Osteoblast (primary cell): ENCODE results near the gene RGL3. TPM values are rescaled to one million over a fixed set of nuclear protein-coding genes. Genes with fewer than 3 reads are reported as not detected.
"Not testable (repeated sequence)": the region's sequence is repeated elsewhere in the genome, so short reads cannot be mapped to it uniquely, and the experiment has no call there.

Experiments used
- DNase-seq: peaks from one replicate; pipeline ENCODE4 v3.0.0; 2011; ENCODE audit warnings: low spot score, mixed read lengths; ENCODE audit not compliant: insufficient read length; ENCODE audit errors: missing footprints
- H2AFZ ChIP-seq: 2 replicates; pipeline ENCODE4 v1.6.0; 2011; ENCODE audit warnings: mild to moderate bottlenecking, low read length
- H3K27ac ChIP-seq: 2 replicates; pipeline ENCODE4 v1.5.1; 2011; ENCODE audit warnings: mild to moderate bottlenecking, low read depth, low read length, moderate library complexity
- H3K27me3 ChIP-seq: 2 replicates; pipeline ENCODE4 v1.6.0; 2012; ENCODE audit warnings: mild to moderate bottlenecking, control low read depth, inconsistent platforms, low read length, moderate library complexity; ENCODE audit not compliant: insufficient read depth
- H3K36me3 ChIP-seq: 2 replicates; pipeline ENCODE4 v1.5.1; 2011; ENCODE audit warnings: mild to moderate bottlenecking, low read length, control low read depth, moderate library complexity; ENCODE audit not compliant: insufficient read depth
- H3K4me1 ChIP-seq: 2 replicates; pipeline ENCODE4 v1.5.1; 2011; ENCODE audit warnings: mild to moderate bottlenecking, low read length, control low read depth, moderate library complexity; ENCODE audit not compliant: insufficient read depth
- H3K4me2 ChIP-seq: 2 replicates; pipeline ENCODE4 v1.6.0; 2011; ENCODE audit warnings: mild to moderate bottlenecking, low read length; ENCODE audit not compliant: insufficient read depth
- H3K4me3 ChIP-seq: fragments of 200-600 bp; sonication (generic); 3 replicates; pipeline ENCODE4 v1.5.1; 2012; ENCODE audit warnings: mild to moderate bottlenecking, low read length, inconsistent platforms; ENCODE audit not compliant: insufficient read depth
- H3K79me2 ChIP-seq: 2 replicates; pipeline ENCODE4 v1.6.0; 2012; ENCODE audit warnings: mild to moderate bottlenecking, low read length, control low read depth, inconsistent platforms; ENCODE audit not compliant: insufficient read depth
- H3K9me3 ChIP-seq: 2 replicates; pipeline ENCODE4 v1.5.1; 2011; ENCODE audit warnings: low read depth, low read length, control low read depth
- H4K20me1 ChIP-seq: 2 replicates; pipeline ENCODE4 v1.6.0; 2012; ENCODE audit warnings: mild to moderate bottlenecking, low read length, control low read depth; ENCODE audit not compliant: insufficient read depth
- CTCF ChIP-seq: IDR thresholded peaks from 2 replicates; pipeline ENCODE4 v1.5.1; 2011; ENCODE audit warnings: mild to moderate bottlenecking, low read depth, low read length, moderate library complexity; ENCODE audit errors: extremely low read depth
- total RNA-seq: library from RNA; depleted of rRNA; stranded (reverse); fragments of >200 nt; gene quantifications from 2 replicates; pipeline ENCODE4 v1.2.3, GENCODE V29; 2012

RGL3 gene
- total RNA-seq, 1 donor, result 0.36 TPM

- H3K4me1 ChIP-seq, result no peaks in the 10 kb centered on the region
- H3K79me2 ChIP-seq, result no peaks in the 10 kb centered on the region
- no peaks in the 10 kb centered on the region for H3K27me3 ChIP-seq
- H3K36me3 ChIP-seq, result no peaks in the 10 kb centered on the region
- no peak overlapping the region for H3K4me3 ChIP-seq
- DNase-seq, result no peak
- H3K4me2 ChIP-seq, result no peak overlapping the region
- TF ChIP-seq CTCF, result no peak
- no peaks in the 10 kb centered on the region for H4K20me1 ChIP-seq
- H2AFZ ChIP-seq, result no peak overlapping the region
- H3K9me3 ChIP-seq, result no peaks in the 10 kb centered on the region
- no peak overlapping the region for H3K27ac ChIP-seq
Observed at GRCh38 chr19:11464333-11465265, 45.5 kb upstream of the RGL3 start.

- TF ChIP-seq CTCF, result no peak
Observed at GRCh38 chr19:11463391-11463790, 44.3 kb upstream of the RGL3 start.

GRCh38 chr19:11461453-11461852 lies 42.3 kb upstream of the RGL3 start:
- H3K79me2 ChIP-seq, result no peaks in the 10 kb centered on the region
- TF ChIP-seq CTCF, result no peak
- H3K27me3 ChIP-seq, result no peaks in the 10 kb centered on the region
- H3K4me2 ChIP-seq, result no peak overlapping the region
- H4K20me1 ChIP-seq, result no peaks in the 10 kb centered on the region
- H3K36me3 ChIP-seq, result no peaks in the 10 kb centered on the region
- H2AFZ ChIP-seq, result no peak overlapping the region
- no peaks in the 10 kb centered on the region for H3K4me1 ChIP-seq
- no peak for DNase-seq
- H3K27ac ChIP-seq, result no peak overlapping the region
- no peaks in the 10 kb centered on the region for H3K9me3 ChIP-seq
- H3K4me3 ChIP-seq, result no peak overlapping the region

More at GRCh38 chr19:11463391-11463790, 44.3 kb upstream of the RGL3 start:
- Histone ChIP-seq H4K20me1 (no peaks in the 10 kb centered on the region), H3K27me3 (no peaks in the 10 kb centered on the region), H2AFZ (no peak overlapping the region), H3K9me3 (no peaks in the 10 kb centered on the region), H3K27ac (no peak overlapping the region), H3K4me1 (no peaks in the 10 kb centered on the region), H3K4me3 (no peak overlapping the region), H3K4me2 (no peak overlapping the region), H3K36me3 (no peaks in the 10 kb centered on the region), H3K79me2 (no peaks in the 10 kb centered on the region)
- peak; percentile 34 for DNase-seq

GRCh38 chr19:11460207-11460606 lies 41.1 kb upstream of the RGL3 start:
- no peaks in the 10 kb centered on the region for H3K27me3 ChIP-seq
- H3K4me1 ChIP-seq, result no peaks in the 10 kb centered on the region
- H3K27ac ChIP-seq, result no peak overlapping the region
- no peaks in the 10 kb centered on the region for H4K20me1 ChIP-seq
- peak; percentile 61 for DNase-seq
- no peaks in the 10 kb centered on the region for H3K79me2 ChIP-seq
- TF ChIP-seq CTCF, result no peak
- H3K9me3 ChIP-seq, result no peaks in the 10 kb centered on the region
- H3K4me2 ChIP-seq, result no peak overlapping the region
- H3K36me3 ChIP-seq, result no peaks in the 10 kb centered on the region
- no peak overlapping the region for H3K4me3 ChIP-seq
- H2AFZ ChIP-seq, result no peak overlapping the region

- H3K4me3 ChIP-seq, DNase-seq, H3K36me3 ChIP-seq, H2AFZ ChIP-seq, H3K4me1 ChIP-seq, H3K9me3 ChIP-seq, H3K27me3 ChIP-seq, H3K4me2 ChIP-seq, H3K79me2 ChIP-seq, H3K27ac ChIP-seq, H4K20me1 ChIP-seq: not testable (repeated sequence)
Observed at GRCh38 chr19:11458912-11459311, 39.8 kb upstream of the RGL3 start.
